Gastrocnemius medialis (tissue), 4 donors: ENCODE measurements around the gene FAM228A.

Experiments used
- CTCF ChIP-seq, 5 experiments: fragments of 450-650 bp in 3 of 5; fragments of 200-600 bp in 2 of 5; sonication (generic) in 2 of 5; IDR thresholded peaks in 4 of 5; conservative IDR thresholded peaks in 1 of 5; 1 replicate in 4 of 5; 2 replicates in 1 of 5; pipeline ENCODE4 v1.5.1; 2016 to 2019; ENCODE audit warnings: antibody characterized with exemption in 5 of 5, mild to moderate bottlenecking in 3 of 5, moderate library complexity in 3 of 5
- POLR2A ChIP-seq, 2 donors: fragments of 450-650 bp; IDR thresholded peaks; one replicate each; pipeline ENCODE4 v1.6.1; 2017; ENCODE audit warnings: antibody characterized with exemption in 2 of 2, mild to moderate bottlenecking in 2 of 2, moderate library complexity in 2 of 2

GRCh38 chr2:24175631-24176187 lies 856 bp downstream of the FAM228A start:
- TF ChIP-seq CTCF (IDR thresholded peaks at IDR 0.05 in 4 of 5, conservative IDR thresholded peaks at IDR 0.05 in 1 of 5) = no peak
- no peak for TF ChIP-seq POLR2A (IDR thresholded peaks at IDR 0.05)
